Effector memory CD4-positive, alpha-beta T cell (primary cell): ENCODE results near the gene CACNA1C.

Experiments
- DNase-seq, 3 donors: peaks; one replicate each; pipeline ENCODE4 v3.0.0-alpha.2; 2020
- H3K27ac ChIP-seq: 2 replicates; pipeline ENCODE4 v1.7.0; 2013; ENCODE audit warnings: mild to moderate bottlenecking, low read length, moderate library complexity; ENCODE audit not compliant: insufficient read depth, poor library complexity, severe bottlenecking
- H3K27me3 ChIP-seq: replicated peaks from 2 replicates; pipeline ENCODE4 v1.7.0; 2013; ENCODE audit warnings: mild to moderate bottlenecking, low read length; ENCODE audit not compliant: insufficient read depth, control insufficient read depth, poor library complexity, severe bottlenecking
- H3K36me3 ChIP-seq: 2 replicates; pipeline ENCODE4 v1.7.0; 2013; ENCODE audit warnings: mild to moderate bottlenecking, low read length, moderate library complexity; ENCODE audit not compliant: control insufficient read depth, insufficient read depth
- H3K4me1 ChIP-seq: 2 replicates; pipeline ENCODE4 v1.7.0; 2013; ENCODE audit warnings: low read length, mild to moderate bottlenecking; ENCODE audit not compliant: control insufficient read depth, insufficient read depth, poor library complexity, severe bottlenecking
- H3K4me3 ChIP-seq: 2 replicates; pipeline ENCODE4 v1.7.0; 2013; ENCODE audit warnings: low read length, low read depth, mild to moderate bottlenecking; ENCODE audit not compliant: insufficient read depth, poor library complexity, severe bottlenecking
- H3K9me3 ChIP-seq: 2 replicates; pipeline ENCODE4 v1.7.0; 2013; ENCODE audit warnings: mild to moderate bottlenecking, low read length, moderate library complexity; ENCODE audit not compliant: control insufficient read depth

CACNA1C gene

GRCh38 chr12:2482938-2483660 is 430.3 kb downstream of the CACNA1C start:
- H3K27me3 ChIP-seq, result peaks cover 4% of the 10 kb centered on the region
- H3K9me3 ChIP-seq, result no peaks in the 10 kb centered on the region
- H3K4me1 ChIP-seq, result no peaks in the 10 kb centered on the region
- H3K36me3 ChIP-seq, result no peaks in the 10 kb centered on the region
- no peak overlapping the region for H3K27ac ChIP-seq
- DNase-seq, result no peak
- H3K4me3 ChIP-seq, result no peak overlapping the region

GRCh38 chr12:2483713-2484112 is 430.9 kb downstream of the CACNA1C start:
- H3K27ac ChIP-seq, result no peak overlapping the region
- no peaks in the 10 kb centered on the region for H3K36me3 ChIP-seq
- DNase-seq, result no peak
- peaks cover 4% of the 10 kb centered on the region for H3K27me3 ChIP-seq
- no peaks in the 10 kb centered on the region for H3K4me1 ChIP-seq
- no peaks in the 10 kb centered on the region for H3K9me3 ChIP-seq
- no peak overlapping the region for H3K4me3 ChIP-seq

- Histone ChIP-seq H3K4me1 (no peaks in the 10 kb centered on the region), H3K27ac (no peak overlapping the region), H3K9me3 (no peaks in the 10 kb centered on the region), H3K36me3 (no peaks in the 10 kb centered on the region), H3K27me3 (peaks cover 6% of the 10 kb centered on the region), H3K4me3 (no peak overlapping the region)
- no peak for DNase-seq
These were observed 431.5 kb downstream of the CACNA1C start for GRCh38 chr12:2484141-2484776.

GRCh38 chr12:2485681-2486080 is 432.9 kb downstream of the CACNA1C start:
- Histone ChIP-seq H3K27me3 (peaks cover 6% of the 10 kb centered on the region), H3K9me3 (no peaks in the 10 kb centered on the region), H3K4me1 (no peaks in the 10 kb centered on the region), H3K27ac (no peak overlapping the region), H3K36me3 (no peaks in the 10 kb centered on the region), H3K4me3 (no peak overlapping the region)
- no peak for DNase-seq

GRCh38 chr12:2486796-2487195 is 434.0 kb downstream of the CACNA1C start:
- H3K9me3 ChIP-seq, result no peaks in the 10 kb centered on the region
- H3K36me3 ChIP-seq, result no peaks in the 10 kb centered on the region
- no peak overlapping the region for H3K27ac ChIP-seq
- H3K4me1 ChIP-seq, result no peaks in the 10 kb centered on the region
- DNase-seq, result no peak
- peaks cover 6% of the 10 kb centered on the region for H3K27me3 ChIP-seq
- H3K4me3 ChIP-seq, result no peak overlapping the region

- Histone ChIP-seq H3K9me3 (no peaks in the 10 kb centered on the region), H3K27me3 (peaks cover 6% of the 10 kb centered on the region)
These were observed 434.5 kb downstream of the CACNA1C start for GRCh38 chr12:2487278-2487677.

GRCh38 chr12:2488131-2488530 is 435.3 kb downstream of the CACNA1C start:
- Histone ChIP-seq H3K9me3 (no peaks in the 10 kb centered on the region), H3K4me1 (no peaks in the 10 kb centered on the region), H3K36me3 (no peaks in the 10 kb centered on the region), H3K27ac (no peak overlapping the region), H3K4me3 (no peak overlapping the region), H3K27me3 (peaks cover 6% of the 10 kb centered on the region)
- DNase-seq, result no peak

More at GRCh38 chr12:2487278-2487677, 434.5 kb downstream of the CACNA1C start:
- Histone ChIP-seq H3K4me1 (no peaks in the 10 kb centered on the region), H3K36me3 (no peaks in the 10 kb centered on the region), H3K27ac (no peak overlapping the region), H3K4me3 (no peak overlapping the region)
- DNase-seq, result no peak

GRCh38 chr12:2488596-2488995 is 435.8 kb downstream of the CACNA1C start:
- Histone ChIP-seq H3K9me3 (no peaks in the 10 kb centered on the region), H3K4me1 (no peaks in the 10 kb centered on the region), H3K4me3 (no peak overlapping the region), H3K36me3 (no peaks in the 10 kb centered on the region), H3K27me3 (peaks cover 6% of the 10 kb centered on the region), H3K27ac (no peak overlapping the region)
- DNase-seq, result no peak

GRCh38 chr12:2489275-2489674 is 436.5 kb downstream of the CACNA1C start:
- H3K4me1 ChIP-seq, result no peaks in the 10 kb centered on the region
- no peak overlapping the region for H3K4me3 ChIP-seq
- no peak for DNase-seq
- peaks cover 6% of the 10 kb centered on the region for H3K27me3 ChIP-seq
- no peaks in the 10 kb centered on the region for H3K9me3 ChIP-seq
- H3K36me3 ChIP-seq, result no peaks in the 10 kb centered on the region
- no peak overlapping the region for H3K27ac ChIP-seq

GRCh38 chr12:2490831-2491230 is 438.0 kb downstream of the CACNA1C start:
- H3K4me3 ChIP-seq, result no peak overlapping the region

More at GRCh38 chr12:2490831-2491230, 438.0 kb downstream of the CACNA1C start:
- Histone ChIP-seq H3K27ac (no peak overlapping the region), H3K36me3 (no peaks in the 10 kb centered on the region), H3K27me3 (peaks cover 6% of the 10 kb centered on the region), H3K9me3 (no peaks in the 10 kb centered on the region), H3K4me1 (no peaks in the 10 kb centered on the region)
- DNase-seq, result no peak
